ENCODE measurements around the gene CHMP5.

The CHMP5 gene

DNA sequence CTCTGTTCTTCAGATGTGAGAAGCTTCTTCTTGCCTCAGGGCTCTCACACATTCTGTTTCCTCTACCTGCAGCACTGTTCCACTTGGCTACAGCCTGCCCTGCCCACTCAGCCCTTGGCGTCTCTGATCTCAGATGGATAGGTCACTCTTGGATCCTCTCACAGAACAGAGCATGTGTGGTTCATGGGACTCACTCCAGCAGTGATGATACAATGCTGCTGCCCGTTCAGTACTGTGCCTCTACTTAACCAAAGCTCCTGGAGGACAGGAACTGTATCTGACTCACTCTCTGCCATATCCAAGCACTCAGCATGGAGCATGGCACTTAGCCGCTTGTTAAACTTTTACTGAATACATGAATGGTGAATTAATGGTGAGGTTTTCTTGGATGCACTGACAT is 28.3 kb upstream of the CHMP5 start:
- Histone ChIP-seq H3K4me2 (ENCODE audit: low read length) (no peak overlapping the region), H4K8ac (ENCODE audit: low read depth, low read length) (no peak overlapping the region), H2BK5ac (ENCODE audit: low read length) (no peak overlapping the region), H3K79me2 (ENCODE audit: control insufficient read depth, insufficient read depth, low read length) (no peaks in the 10 kb centered on the region), H3K27ac (ENCODE audit: low read depth, low read length) (no peak overlapping the region), H3K9ac (ENCODE audit: low read length) (no peak overlapping the region), H3K4me1 (ENCODE audit: control insufficient read depth, low read depth, low read length) (no peaks in the 10 kb centered on the region), H3K23ac (ENCODE audit: low read length) (no peak overlapping the region), H2AK5ac (ENCODE audit: low read length) (no peak overlapping the region), H3K18ac (ENCODE audit: low read length) (no peak overlapping the region), H3K4ac (ENCODE audit: low read depth, low read length) (no peak overlapping the region), H3K36me3 (ENCODE audit: control insufficient read depth, insufficient read depth, low read length) (no peaks in the 10 kb centered on the region), H2BK15ac (replicated peaks; ENCODE audit: low read depth) (no peak overlapping the region), H3K79me1 (ENCODE audit: low read length) (no peaks in the 10 kb centered on the region), H3K4me3 (ENCODE audit: low read length) (no peak overlapping the region), H4K5ac (ENCODE audit: low read length) (no peak overlapping the region), H2BK120ac (ENCODE audit: low read depth, low read length) (no peak overlapping the region), H3K27me3 (ENCODE audit: insufficient read depth, low read length, poor library complexity) (no peaks in the 10 kb centered on the region), H3K56ac (ENCODE audit: low read length) (no peak overlapping the region)
- no peak for DNase-seq
- no CpG with 5 or more reads among the region's 3 CpGs for WGBS (ENCODE audit: extremely low coverage, insufficient coverage, low lambda C conversion rate)

DNA sequence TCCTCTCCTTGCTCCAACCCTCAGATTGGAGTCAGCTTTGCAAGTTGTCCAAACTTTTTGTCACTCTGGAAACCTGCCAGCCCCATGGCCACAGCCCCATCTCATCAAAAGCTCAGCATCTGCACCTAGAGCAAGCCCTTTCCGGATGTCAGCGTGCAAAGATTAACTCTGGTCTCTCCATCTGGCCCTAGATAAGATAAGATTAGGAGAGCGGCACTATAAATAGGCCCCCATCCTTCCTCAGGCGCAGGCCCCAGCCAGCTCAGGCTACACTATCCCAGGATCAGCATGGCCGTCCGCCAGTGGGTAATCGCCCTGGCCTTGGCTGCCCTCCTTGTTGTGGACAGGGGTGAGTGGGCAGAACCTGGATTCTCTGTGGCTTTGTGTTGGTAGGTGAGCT is 24.9 kb upstream of the CHMP5 start, which contains the start of gene SPINK4:
TSS of gene SPINK4 (plus strand) at position 247 of the 400 bp plus-strand sequence. CDS start at position 289, 42 bp downstream.
- H4K8ac ChIP-seq (ENCODE audit: low read depth, low read length): no peak within 1 kb of the TSS
- WGBS (ENCODE audit: extremely low coverage, insufficient coverage, low lambda C conversion rate): no CpG with 5 or more reads among the region's 7 CpGs
- H3K36me3 ChIP-seq (ENCODE audit: control insufficient read depth, insufficient read depth, low read length): no peaks in the 10 kb centered on the region

DNA sequence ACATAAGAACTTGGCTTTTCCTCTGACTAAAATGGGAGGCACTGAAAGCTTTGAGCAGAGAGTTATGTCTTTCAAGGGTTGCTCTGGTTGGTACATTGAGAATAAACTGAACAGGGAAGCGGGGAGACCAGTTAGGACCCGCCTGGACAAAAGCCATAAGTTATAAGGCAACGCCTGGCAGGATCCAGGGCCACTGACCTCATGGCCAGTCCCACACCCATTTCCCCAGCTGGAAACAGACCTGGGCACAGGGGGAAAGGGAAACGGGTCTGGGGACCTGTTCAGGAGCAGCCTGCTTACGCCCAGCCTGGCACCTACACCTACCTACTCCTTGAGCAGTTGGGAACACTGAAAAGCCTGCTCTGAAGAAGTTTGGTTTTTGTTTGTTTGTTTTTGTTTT is 23.6 kb upstream of the CHMP5 start:
- H2AK5ac ChIP-seq (ENCODE audit: low read length): no peak overlapping the region
- H2BK15ac ChIP-seq (replicated peaks; ENCODE audit: low read depth): no peak overlapping the region
- H3K4me3 ChIP-seq (ENCODE audit: low read length): no peak overlapping the region
- no peak overlapping the region for H3K9ac ChIP-seq (ENCODE audit: low read length)
- no peak overlapping the region for H3K56ac ChIP-seq (ENCODE audit: low read length)
- H4K8ac ChIP-seq (ENCODE audit: low read depth, low read length): no peak overlapping the region
- no peak overlapping the region for H3K4ac ChIP-seq (ENCODE audit: low read depth, low read length)
- no peaks in the 10 kb centered on the region for H3K36me3 ChIP-seq (ENCODE audit: control insufficient read depth, insufficient read depth, low read length)
- no peaks in the 10 kb centered on the region for H3K79me2 ChIP-seq (ENCODE audit: control insufficient read depth, insufficient read depth, low read length)
- no peak overlapping the region for H4K5ac ChIP-seq (ENCODE audit: low read length)
- H3K27me3 ChIP-seq (ENCODE audit: insufficient read depth, low read length, poor library complexity): no peaks in the 10 kb centered on the region
- H3K4me2 ChIP-seq (ENCODE audit: low read length): no peak overlapping the region
- H3K27ac ChIP-seq (ENCODE audit: low read depth, low read length): no peak overlapping the region
- H3K23ac ChIP-seq (ENCODE audit: low read length): no peak overlapping the region
- no peaks in the 10 kb centered on the region for H3K4me1 ChIP-seq (ENCODE audit: control insufficient read depth, low read depth, low read length)
- no peak for DNase-seq
- H3K18ac ChIP-seq (ENCODE audit: low read length): no peak overlapping the region
- no peaks in the 10 kb centered on the region for H3K79me1 ChIP-seq (ENCODE audit: low read length)
- no peak overlapping the region for H2BK5ac ChIP-seq (ENCODE audit: low read length)
- WGBS (ENCODE audit: extremely low coverage, insufficient coverage, low lambda C conversion rate): no CpG with 5 or more reads among the region's 5 CpGs
- H2BK120ac ChIP-seq (ENCODE audit: low read depth, low read length): no peak overlapping the region

More for the DNA sequence above, 24.9 kb upstream of the CHMP5 start, which contains the start of gene SPINK4:
- Histone ChIP-seq H3K56ac (ENCODE audit: low read length) (no peak within 1 kb of the TSS), H3K27me3 (ENCODE audit: insufficient read depth, low read length, poor library complexity) (no peaks in the 10 kb centered on the region), H3K4me1 (ENCODE audit: control insufficient read depth, low read depth, low read length) (no peaks in the 10 kb centered on the region), H3K4ac (ENCODE audit: low read depth, low read length) (no peak within 1 kb of the TSS), H3K18ac (ENCODE audit: low read length) (no peak within 1 kb of the TSS), H4K5ac (ENCODE audit: low read length) (no peak within 1 kb of the TSS), H3K27ac (ENCODE audit: low read depth, low read length) (no peak within 1 kb of the TSS), H2BK120ac (ENCODE audit: low read depth, low read length) (no peak within 1 kb of the TSS), H3K79me1 (ENCODE audit: low read length) (no peaks in the 10 kb centered on the region), H2BK15ac (replicated peaks; ENCODE audit: low read depth) (no peak within 1 kb of the TSS), H3K4me3 (ENCODE audit: low read length) (no peak within 1 kb of the TSS), H3K79me2 (ENCODE audit: control insufficient read depth, insufficient read depth, low read length) (no peaks in the 10 kb centered on the region), H3K23ac (ENCODE audit: low read length) (no peak within 1 kb of the TSS), H3K9ac (ENCODE audit: low read length) (no peak within 1 kb of the TSS), H2BK5ac (ENCODE audit: low read length) (no peak within 1 kb of the TSS), H3K4me2 (ENCODE audit: low read length) (no peak within 1 kb of the TSS), H2AK5ac (ENCODE audit: low read length) (no peak within 1 kb of the TSS)
- peak; percentile 69 for DNase-seq

GRCh38 chr9:33242609-33243134 is 22.2 kb upstream of the CHMP5 start:
- WGBS (ENCODE audit: extremely low coverage, insufficient coverage, low lambda C conversion rate): no CpG with 5 or more reads among the region's 6 CpGs
- no peak overlapping the region for H3K4ac ChIP-seq (ENCODE audit: low read depth, low read length)

DNA sequence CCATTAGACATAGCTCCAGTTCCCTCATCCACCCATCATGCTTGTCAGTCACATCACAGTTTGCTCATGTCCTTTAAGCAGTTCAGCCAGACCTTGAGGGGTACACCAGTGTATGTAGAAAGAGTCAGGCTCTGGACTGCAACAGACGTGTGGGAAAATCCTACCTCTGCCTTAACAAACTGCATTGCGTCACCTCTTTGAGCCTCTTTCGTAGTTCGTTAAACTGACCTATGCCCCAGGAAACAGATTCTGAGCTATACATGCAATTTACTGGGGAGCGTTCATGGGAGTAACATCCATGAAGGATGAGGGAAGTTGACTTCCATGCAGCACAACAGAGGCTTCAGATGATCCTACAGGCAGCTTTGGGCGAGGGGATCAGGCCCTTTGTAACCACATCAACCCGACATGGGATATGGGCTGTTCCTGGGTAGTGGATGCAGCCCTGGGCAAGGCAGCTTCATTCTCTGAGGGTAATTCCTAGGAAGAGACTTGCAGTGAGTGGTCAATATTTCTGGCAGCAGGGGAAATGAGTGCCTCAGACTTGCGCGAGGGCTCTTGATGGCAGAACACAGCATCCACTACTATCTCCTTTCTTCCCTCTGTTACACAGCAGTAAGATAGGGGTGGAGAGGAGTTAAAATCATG is 20.6 kb upstream of the CHMP5 start:
- Histone ChIP-seq H3K27ac (ENCODE audit: low read depth, low read length) (no peak overlapping the region), H3K56ac (ENCODE audit: low read length) (no peak overlapping the region), H3K79me2 (ENCODE audit: control insufficient read depth, insufficient read depth, low read length) (no peaks in the 10 kb centered on the region), H3K4ac (ENCODE audit: low read depth, low read length) (no peak overlapping the region), H3K36me3 (ENCODE audit: control insufficient read depth, insufficient read depth, low read length) (no peaks in the 10 kb centered on the region), H2BK15ac (replicated peaks; ENCODE audit: low read depth) (no peak overlapping the region), H3K18ac (ENCODE audit: low read length) (no peak overlapping the region), H2BK5ac (ENCODE audit: low read length) (no peak overlapping the region), H3K4me3 (ENCODE audit: low read length) (no peak overlapping the region), H2BK120ac (ENCODE audit: low read depth, low read length) (no peak overlapping the region), H3K9ac (ENCODE audit: low read length) (no peak overlapping the region), H3K4me1 (ENCODE audit: control insufficient read depth, low read depth, low read length) (no peaks in the 10 kb centered on the region), H4K8ac (ENCODE audit: low read depth, low read length) (no peak overlapping the region), H3K27me3 (ENCODE audit: insufficient read depth, low read length, poor library complexity) (no peaks in the 10 kb centered on the region), H3K4me2 (ENCODE audit: low read length) (no peak overlapping the region), H4K5ac (ENCODE audit: low read length) (no peak overlapping the region), H2AK5ac (ENCODE audit: low read length) (no peak overlapping the region), H3K79me1 (ENCODE audit: low read length) (no peaks in the 10 kb centered on the region), H3K23ac (ENCODE audit: low read length) (no peak overlapping the region)
- DNase-seq: no peak
- WGBS (ENCODE audit: extremely low coverage, insufficient coverage, low lambda C conversion rate): no CpG with 5 or more reads among the region's 9 CpGs

More at GRCh38 chr9:33242609-33243134, 22.2 kb upstream of the CHMP5 start:
- H3K27me3 ChIP-seq (ENCODE audit: insufficient read depth, low read length, poor library complexity): no peaks in the 10 kb centered on the region
- H3K23ac ChIP-seq (ENCODE audit: low read length): no peak overlapping the region
- H3K36me3 ChIP-seq (ENCODE audit: control insufficient read depth, insufficient read depth, low read length): no peaks in the 10 kb centered on the region
- no peak overlapping the region for H4K8ac ChIP-seq (ENCODE audit: low read depth, low read length)
- H3K9ac ChIP-seq (ENCODE audit: low read length): no peak overlapping the region
- no peaks in the 10 kb centered on the region for H3K79me2 ChIP-seq (ENCODE audit: control insufficient read depth, insufficient read depth, low read length)
- H3K79me1 ChIP-seq (ENCODE audit: low read length): no peaks in the 10 kb centered on the region
- no peak overlapping the region for H4K5ac ChIP-seq (ENCODE audit: low read length)
- no peak overlapping the region for H3K4me2 ChIP-seq (ENCODE audit: low read length)
- H2BK5ac ChIP-seq (ENCODE audit: low read length): no peak overlapping the region
- no peak overlapping the region for H3K56ac ChIP-seq (ENCODE audit: low read length)
- H2AK5ac ChIP-seq (ENCODE audit: low read length): no peak overlapping the region
- no peak overlapping the region for H3K18ac ChIP-seq (ENCODE audit: low read length)
- no peak overlapping the region for H3K27ac ChIP-seq (ENCODE audit: low read depth, low read length)
- H2BK15ac ChIP-seq (replicated peaks; ENCODE audit: low read depth): no peak overlapping the region
- H3K4me3 ChIP-seq (ENCODE audit: low read length): no peak overlapping the region
- H2BK120ac ChIP-seq (ENCODE audit: low read depth, low read length): no peak overlapping the region
- no peak for DNase-seq
- H3K4me1 ChIP-seq (ENCODE audit: control insufficient read depth, low read depth, low read length): no peaks in the 10 kb centered on the region

DNA sequence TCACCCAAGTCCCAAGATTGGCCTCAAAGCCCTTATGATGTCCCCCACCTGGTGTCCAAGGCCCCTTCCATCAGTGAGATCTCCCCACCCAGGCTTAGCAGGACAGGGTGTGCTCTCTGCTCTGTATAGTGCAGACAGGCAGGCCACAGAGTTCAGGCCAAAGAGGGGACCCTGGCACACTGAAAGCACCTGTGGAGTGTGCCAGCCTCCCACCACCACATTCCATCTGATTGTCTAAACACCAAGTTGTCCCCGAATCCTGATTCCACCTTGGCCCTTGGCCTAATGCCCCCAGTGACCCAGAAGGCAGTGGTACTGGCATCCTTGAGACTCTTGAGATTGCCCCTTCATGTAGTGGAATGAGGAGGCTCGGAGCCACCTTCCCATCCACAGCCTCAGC is 19.5 kb upstream of the CHMP5 start:
- no peak overlapping the region for H3K27ac ChIP-seq (ENCODE audit: low read depth, low read length)
- no peak overlapping the region for H4K5ac ChIP-seq (ENCODE audit: low read length)
- H2BK5ac ChIP-seq (ENCODE audit: low read length): no peak overlapping the region
- H4K8ac ChIP-seq (ENCODE audit: low read depth, low read length): no peak overlapping the region
- H3K79me2 ChIP-seq (ENCODE audit: control insufficient read depth, insufficient read depth, low read length): no peaks in the 10 kb centered on the region
- H3K4ac ChIP-seq (ENCODE audit: low read depth, low read length): no peak overlapping the region
- no peak overlapping the region for H3K56ac ChIP-seq (ENCODE audit: low read length)
- H3K4me3 ChIP-seq (ENCODE audit: low read length): no peak overlapping the region
- no peaks in the 10 kb centered on the region for H3K36me3 ChIP-seq (ENCODE audit: control insufficient read depth, insufficient read depth, low read length)
- H3K4me1 ChIP-seq (ENCODE audit: control insufficient read depth, low read depth, low read length): no peaks in the 10 kb centered on the region
- no peak overlapping the region for H3K23ac ChIP-seq (ENCODE audit: low read length)
- no peak overlapping the region for H2BK120ac ChIP-seq (ENCODE audit: low read depth, low read length)
- no peak for DNase-seq
- no CpG with 5 or more reads among the region's 2 CpGs for WGBS (ENCODE audit: extremely low coverage, insufficient coverage, low lambda C conversion rate)
- no peaks in the 10 kb centered on the region for H3K27me3 ChIP-seq (ENCODE audit: insufficient read depth, low read length, poor library complexity)
- no peaks in the 10 kb centered on the region for H3K79me1 ChIP-seq (ENCODE audit: low read length)
- H2AK5ac ChIP-seq (ENCODE audit: low read length): no peak overlapping the region
- no peak overlapping the region for H3K9ac ChIP-seq (ENCODE audit: low read length)
- H3K4me2 ChIP-seq (ENCODE audit: low read length): no peak overlapping the region
- no peak overlapping the region for H2BK15ac ChIP-seq (replicated peaks; ENCODE audit: low read depth)
- H3K18ac ChIP-seq (ENCODE audit: low read length): no peak overlapping the region

All from mesendoderm (in vitro differentiated cells).